ENCODE measurements around the gene MPP7.

GRCh38 chr10:28274475-28274874 is 28.4 kb downstream of the MPP7 start:
- TF ChIP-seq CTCF (IDR thresholded peaks at IDR 0.05) (no peak), POLR2A (IDR thresholded peaks at IDR 0.05) (no peak)
